Measurements from ENCODE around the gene BID. TPM values are rescaled to one million over a fixed set of nuclear protein-coding genes. Genes with fewer than 3 reads are reported as not detected.

BID gene
- total RNA-seq, 1 experiment from 2014 or later, result 66.7 TPM

- Histone ChIP-seq H3K27ac (ENCODE audit: low read length) (peak overlapping the region; percentile 70), H3K27me3 (ENCODE audit: control insufficient read depth, insufficient read depth, low read length) (no peaks in the 10 kb centered on the region), H3K4me1 (ENCODE audit: control insufficient read depth, insufficient read depth, low read length) (peaks cover 32% of the 10 kb centered on the region), H3K4me3 (ENCODE audit: low read depth in 2 of 2, low read length in 2 of 2) (peak overlapping the region in 1 of 2 experiments; percentile 13; a peak in 1 of 4 replicates), H3K9me3 (ENCODE audit: control insufficient read depth, insufficient read depth, low read depth, low read length) (no peaks in the 10 kb centered on the region), H3K36me3 (ENCODE audit: control insufficient read depth, insufficient read depth, low read length) (no peaks in the 10 kb centered on the region)
- DNase-seq (ENCODE audit: low read depth, low spot score) (no peak), ATAC-seq (peak; percentile 73)
- ChIA-PET POLR2A (interaction anchor here (0.6 kb wide), 1 partner anchor 334 kb away, joined by 3 read pairs; no protein-coding TSS in a partner anchor), CTCF (interaction anchor here (1.0 to 1.8 kb wide), 4 partner anchors 38 to 332 kb away, joined by 4 to 15 read pairs (median 6); no protein-coding TSS in a partner anchor)
- TF ChIP-seq POLR2AphosphoS5 (IDR thresholded peaks at IDR 0.05; ENCODE audit: low read depth, low read length) (peak; percentile 29; the same call in 1 of the 2 replicates), REST (IDR thresholded peaks at IDR 0.05; ENCODE audit: insufficient read depth in 1 of 2, low read depth in 2 of 2, low read length in 1 of 2) (no peak), TCF7L2 (IDR thresholded peaks at IDR 0.05; ENCODE audit: low read depth, low read length) (no peak)
- BruUV-seq (replicated peaks), result no TSS peak
- in situ Hi-C loops (cut with HindIII; ENCODE audit: low pct_unique_long_range_greater_than_20kb, low sequenced_read_pairs), result no loop called here
- intact Hi-C loops (cut with micrococcal nuclease; ENCODE audit: unreplicated experiment), result loop anchor here (5.0 kb wide), 1 partner anchor 38 kb away; no protein-coding TSS in a partner anchor
Measured at GRCh38 chr22:17743661-17744411, 30.4 kb downstream of the BID start.

GRCh38 chr22:17742527-17742902, 31.8 kb downstream of the BID start:
- in situ Hi-C loops (cut with HindIII; ENCODE audit: low pct_unique_long_range_greater_than_20kb, low sequenced_read_pairs), result no loop called here
- ATAC-seq (peak; percentile 80), DNase-seq (ENCODE audit: low read depth, low spot score) (peak; percentile 27)
- peaks cover 32% of the 10 kb centered on the region for H3K4me1 ChIP-seq (ENCODE audit: control insufficient read depth, insufficient read depth, low read length)
- peak overlapping the region; percentile 70; the same call in 1 of the 2 replicates for H3K27ac ChIP-seq (ENCODE audit: low read length)
- TF ChIP-seq SIN3A (IDR thresholded peaks at IDR 0.05; ENCODE audit: borderline replicate concordance, insufficient read depth, low read depth, low read length) (no peak), CTCF (IDR thresholded peaks at IDR 0.05) (peak; percentile 81)
- intact Hi-C loops (cut with micrococcal nuclease; ENCODE audit: unreplicated experiment), result loop anchor here (5.0 kb wide), 1 partner anchor 40 kb away; no protein-coding TSS in a partner anchor
- H3K9me3 ChIP-seq (ENCODE audit: control insufficient read depth, insufficient read depth, low read depth, low read length), result no peaks in the 10 kb centered on the region
- no peaks in the 10 kb centered on the region for H3K36me3 ChIP-seq (ENCODE audit: control insufficient read depth, insufficient read depth, low read length)
- H3K27me3 ChIP-seq (ENCODE audit: control insufficient read depth, insufficient read depth, low read length), result no peaks in the 10 kb centered on the region
- BruUV-seq (replicated peaks), result no TSS peak
- CTCF ChIA-PET, result interaction anchor here (0.6 to 1.8 kb wide), 8 partner anchors 11 to 334 kb away, joined by 3 to 15 read pairs (median 6); no protein-coding TSS in a partner anchor
- POLR2A ChIA-PET, result no interaction called here
- H3K4me3 ChIP-seq (ENCODE audit: low read depth in 2 of 2, low read length in 2 of 2), result no peak overlapping the region
